Right ventricle myocardium inferior (tissue), 1 donor: Measurements from ENCODE around the gene TRIM71. TPM values are rescaled to one million over a fixed set of nuclear protein-coding genes. Genes with fewer than 3 reads are reported as not detected.
"Not testable (repeated sequence)": the region's sequence is repeated elsewhere in the genome, so short reads cannot be mapped to it uniquely, and the experiment has no call there.

Experiments
- ATAC-seq: fragments of 200-7000 bp; cut with Tn5 transposase; one replicate; pipeline ENCODE4 v1.9.1; 2020; ENCODE audit warnings: mild to moderate bottlenecking, moderate library complexity
- DNase-seq: peaks from one replicate; pipeline ENCODE4 v3.0.0; 2021; ENCODE audit errors: missing footprints
- intact Hi-C: fragments of 100-400 bp; cut with DNase I; formaldehyde crosslinking; loops from one replicate; pipeline ENCODE4 v1.11.0; 2022
- total RNA-seq: library from RNA; stranded (reverse); fragmentation: NEBNext Ultra II Directional; extraction: Animal tissue kit (Norgen Biotek cat#: 25700); gene quantifications from one replicate; pipeline ENCODE4 v1.2.1, GENCODE V29; 2021
- donor health status: DM: no; HTN: yes; CAD: no; lungs with severe emphysema.

The TRIM71 gene
- total RNA-seq, 1 donor from 2014 or later = not detected

- intact Hi-C loops = no loop called here
- DNase-seq (no peak), ATAC-seq (no peak)
Measured at GRCh38 chr3:32897981-32898623, 80.3 kb downstream of the TRIM71 start.

- no peak for DNase-seq
- no peak for ATAC-seq
- intact Hi-C loops = no loop called here
Measured at GRCh38 chr3:32899265-32899664, 81.5 kb downstream of the TRIM71 start.

DNA sequence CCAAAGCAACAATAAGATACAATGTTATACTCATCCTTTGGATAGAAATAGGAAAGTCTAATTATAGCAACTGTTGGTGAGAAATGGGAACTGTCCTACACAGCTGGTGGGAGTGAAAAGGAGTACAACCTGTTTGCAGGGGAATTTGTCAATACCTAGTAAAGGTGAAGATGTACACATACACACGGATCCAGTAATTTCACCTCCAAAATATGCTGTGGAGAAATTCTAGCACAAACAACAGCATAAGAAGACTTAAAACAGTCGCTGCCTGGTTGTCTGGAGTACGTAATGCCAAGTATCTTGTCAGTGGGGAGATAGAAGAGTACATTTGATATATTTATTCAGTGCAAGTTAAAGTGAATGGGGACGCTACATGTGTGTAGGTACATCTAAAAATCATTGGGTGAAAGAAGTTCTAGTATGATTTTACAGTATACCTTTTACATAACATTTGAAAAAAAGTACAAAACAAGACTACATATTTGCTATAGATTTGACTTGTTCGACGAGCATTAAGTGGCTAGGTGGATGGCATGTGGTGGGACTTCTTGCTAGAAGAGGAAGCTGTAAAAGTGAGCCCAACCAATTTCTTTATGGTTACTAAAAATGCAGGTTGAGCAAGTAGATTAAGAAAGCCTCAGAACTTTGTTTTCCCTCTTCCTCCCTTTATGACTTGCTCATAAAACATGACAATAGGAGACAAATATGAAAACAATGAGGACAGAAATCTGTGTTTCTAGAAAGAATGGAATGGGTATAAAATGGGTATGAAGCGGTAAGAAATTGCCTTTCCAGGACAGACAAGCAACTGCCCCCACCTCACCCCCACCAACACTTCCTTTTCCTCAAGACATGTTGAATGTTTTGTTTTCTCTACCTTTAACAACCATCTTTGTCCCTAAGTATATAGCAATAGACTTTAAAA, 83.5 kb downstream of the TRIM71 start:
- no peak for ATAC-seq
- intact Hi-C loops = loop anchor here (5.0 kb wide), 1 partner anchor 169 kb away; no protein-coding TSS in a partner anchor
- DNase-seq = no peak

DNA sequence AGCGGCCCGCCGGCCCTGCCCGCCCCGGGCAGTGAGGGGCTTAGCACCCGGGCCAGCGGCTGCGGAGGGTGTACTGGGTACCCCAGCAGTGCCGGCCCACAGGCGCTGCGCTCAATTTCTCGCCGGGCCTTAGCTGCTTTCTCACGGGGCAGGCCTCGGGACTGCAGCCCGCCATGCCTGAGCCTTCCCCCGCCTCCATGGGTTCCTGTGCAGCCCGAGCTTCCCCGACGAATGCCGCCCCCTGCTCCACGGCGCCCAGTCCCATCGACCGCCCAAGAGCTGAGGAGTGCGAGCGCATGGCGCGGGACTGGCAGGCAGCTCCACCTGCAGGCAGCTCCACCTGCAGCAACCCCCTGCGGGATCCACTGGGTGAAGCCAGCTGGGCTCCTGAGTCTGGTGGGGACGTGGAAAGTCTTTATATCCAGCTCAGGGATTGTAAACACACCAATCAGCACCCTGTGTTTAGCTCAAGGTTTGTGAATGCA, 85.1 kb downstream of the TRIM71 start:
- ATAC-seq, DNase-seq: not testable (repeated sequence)
- intact Hi-C loops = loop anchor here (5.0 kb wide), 1 partner anchor 171 kb away; no protein-coding TSS in a partner anchor

- ATAC-seq = no peak
- intact Hi-C loops = loop anchor here (5.0 kb wide), 1 partner anchor 172 kb away; no protein-coding TSS in a partner anchor
- no peak for DNase-seq
Measured at GRCh38 chr3:32903953-32904352, 86.2 kb downstream of the TRIM71 start.

- no peak for ATAC-seq
Measured at GRCh38 chr3:32909999-32910398, 92.2 kb downstream of the TRIM71 start.

GRCh38 chr3:32910954-32911353, 93.2 kb downstream of the TRIM71 start:
- no peak for DNase-seq
- intact Hi-C loops = no loop called here
- no peak for ATAC-seq

More at GRCh38 chr3:32909999-32910398, 92.2 kb downstream of the TRIM71 start:
- no peak for DNase-seq
- intact Hi-C loops = no loop called here

DNA sequence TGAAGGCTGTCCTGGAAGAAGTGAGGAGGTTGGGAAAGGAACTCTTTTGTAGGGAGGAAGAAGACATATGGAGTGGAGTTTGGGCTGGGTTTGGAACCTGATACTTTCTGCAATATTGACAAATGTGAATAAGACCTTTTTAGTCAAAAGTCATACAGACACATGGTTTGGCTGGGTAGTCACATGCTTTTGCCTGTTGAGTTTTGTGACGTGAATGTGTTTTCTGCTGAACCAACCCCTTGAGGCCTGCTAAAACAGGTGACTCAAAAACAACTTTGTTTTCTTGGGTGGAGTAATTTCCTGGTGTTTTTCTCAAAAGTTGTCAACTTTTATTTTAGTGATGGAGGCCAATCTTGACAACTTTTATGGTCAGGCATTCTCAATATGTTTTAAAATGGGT, 94.2 kb downstream of the TRIM71 start:
- ATAC-seq (no peak), DNase-seq (no peak)
- intact Hi-C loops = no loop called here

- ATAC-seq (peak; percentile 86), DNase-seq (no peak)
- intact Hi-C loops = no loop called here
Measured at GRCh38 chr3:32913790-32914446, 96.1 kb downstream of the TRIM71 start.

- intact Hi-C loops = no loop called here
- no peak for ATAC-seq
- DNase-seq = no peak
Measured at GRCh38 chr3:32919920-32920319, 102.1 kb downstream of the TRIM71 start.

DNA sequence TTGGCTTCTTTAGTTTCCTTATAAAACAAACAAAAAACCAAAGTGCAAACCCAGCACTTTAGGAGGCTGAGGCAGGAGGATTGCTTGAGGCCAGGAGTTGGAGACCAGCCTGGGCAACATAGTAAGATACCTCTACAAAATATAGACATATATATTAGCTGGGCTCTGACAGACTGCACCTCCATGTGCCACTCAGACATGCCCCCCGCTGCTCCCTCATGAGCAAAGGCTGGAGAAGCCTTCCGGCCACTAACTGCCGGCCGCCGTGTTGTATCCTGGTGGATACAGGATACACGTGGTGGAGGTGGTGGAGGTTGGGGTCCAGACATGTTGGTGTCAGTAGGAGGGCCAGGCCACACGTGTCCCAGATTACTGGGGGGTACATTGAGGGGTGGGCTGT, 104.3 kb downstream of the TRIM71 start:
- intact Hi-C loops = no loop called here
- ATAC-seq (no peak), DNase-seq (no peak)

GRCh38 chr3:32930161-32930560, 112.4 kb downstream of the TRIM71 start:
- intact Hi-C loops = no loop called here
- DNase-seq = no peak
- no peak for ATAC-seq

DNA sequence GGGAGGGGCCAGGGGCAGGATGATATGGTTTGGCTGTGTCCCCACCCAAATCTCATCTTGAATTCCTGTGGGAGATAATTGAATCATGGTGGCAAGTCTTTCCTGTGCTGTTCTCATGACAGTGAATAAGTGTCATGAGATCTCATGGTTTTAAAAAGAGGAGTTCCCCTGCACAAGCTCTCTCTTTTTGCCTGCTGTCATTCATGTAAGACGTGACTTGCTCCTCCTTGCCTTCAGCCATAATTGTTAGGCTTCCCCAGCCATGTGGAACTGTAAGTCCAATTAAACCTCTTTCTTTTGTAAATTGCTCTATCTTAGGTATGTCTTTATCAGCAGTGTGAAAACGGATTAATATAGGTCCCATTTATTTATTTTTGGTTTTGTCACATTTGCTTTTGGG, 113.5 kb downstream of the TRIM71 start:
- intact Hi-C loops, ATAC-seq, DNase-seq: not testable (repeated sequence)

GRCh38 chr3:32934150-32934742, 116.4 kb downstream of the TRIM71 start:
- ATAC-seq (no peak), DNase-seq (no peak)
- intact Hi-C loops = loop anchor here (2.0 kb wide), 1 partner anchor 201 kb away; no protein-coding TSS in a partner anchor

- DNase-seq = no peak
- intact Hi-C loops = no loop called here
- ATAC-seq = no peak
Measured at GRCh38 chr3:32937331-32937730, 119.5 kb downstream of the TRIM71 start.

GRCh38 chr3:32939531-32940284, 121.9 kb downstream of the TRIM71 start:
- ATAC-seq, DNase-seq, intact Hi-C loops: not testable (repeated sequence)

GRCh38 chr3:32940726-32941125, 122.9 kb downstream of the TRIM71 start:
- DNase-seq (no peak), ATAC-seq (no peak)
- intact Hi-C loops = no loop called here

GRCh38 chr3:32945136-32945535, 127.3 kb downstream of the TRIM71 start:
- no peak for ATAC-seq
- DNase-seq = no peak
- intact Hi-C loops = loop anchor here (5.0 kb wide), 2 partner anchors 127 to 427 kb away; no protein-coding TSS in a partner anchor
